Esophagus muscularis mucosa (tissue), 4 donors: Measurements from ENCODE around the gene RNASE7. TPM values are rescaled to one million over a fixed set of nuclear protein-coding genes. Genes with fewer than 3 reads are reported as not detected.
"Not testable (repeated sequence)": the region's sequence is repeated elsewhere in the genome, so short reads cannot be mapped to it uniquely, and the experiment has no call there.

ENCODE experiments used
- DNase-seq: peaks from one replicate; pipeline ENCODE4 v3.0.0-alpha.2; 2017; ENCODE audit errors: extremely low spot score
- H3K27ac ChIP-seq, 4 donors: fragments of 200-600 bp; sonication (generic); replicated peaks in 1 of 4; 1 replicate in 3 of 4; 2 replicates in 1 of 4; pipeline ENCODE4 v1.5.1; 2016 to 2019; ENCODE audit warnings: mild to moderate bottlenecking in 1 of 4
- H3K27me3 ChIP-seq, 4 donors: fragments of 200-600 bp; sonication (generic); one replicate each; pipeline versions ENCODE4 v1.5.1 to v1.6.0; 2016 to 2019
- H3K36me3 ChIP-seq, 4 donors: fragments of 200-600 bp; sonication (generic); one replicate each; pipeline ENCODE4 v1.5.1; 2016 to 2019
- H3K4me1 ChIP-seq, 4 donors: fragments of 200-600 bp; sonication (generic); one replicate each; pipeline ENCODE4 v1.5.1; 2016 to 2019
- H3K4me3 ChIP-seq, 4 donors: fragments of 200-600 bp; sonication (generic); 1 replicate in 2 of 4; 2 replicates in 2 of 4; pipeline ENCODE4 v1.5.1; 2016 to 2019; ENCODE audit warnings: mild to moderate bottlenecking in 4 of 4, moderate library complexity in 1 of 4
- H3K9me3 ChIP-seq, 4 donors: fragments of 200-600 bp; sonication (generic); 1 replicate in 3 of 4; 2 replicates in 1 of 4; pipeline ENCODE4 v1.5.1; 2016 to 2019
- CTCF ChIP-seq, 3 experiments: fragments of 200-600 bp in 2 of 3; fragments of 450-650 bp in 1 of 3; sonication (generic) in 2 of 3; IDR thresholded peaks; one replicate each; pipeline ENCODE4 v1.5.1; 2017 to 2019; ENCODE audit warnings: antibody characterized with exemption in 3 of 3, mild to moderate bottlenecking in 2 of 3, moderate library complexity in 1 of 3
- EP300 ChIP-seq: sonication (generic); formaldehyde crosslinking; IDR thresholded peaks from one replicate; pipeline ENCODE4 v1.6.1; 2017; ENCODE audit warnings: antibody characterized with exemption
- POLR2A ChIP-seq: fragments of 450-650 bp; IDR thresholded peaks from one replicate; pipeline ENCODE4 v1.6.1; 2017; ENCODE audit warnings: antibody characterized with exemption, moderate library complexity, mild to moderate bottlenecking, low read depth
- POLR2AphosphoS5 ChIP-seq, 2 donors: sonication (generic); formaldehyde crosslinking; IDR thresholded peaks; one replicate each; pipeline ENCODE4 v1.6.1; 2017; ENCODE audit warnings: antibody characterized with exemption in 2 of 2
- WGBS: methylation state at CpG from one replicate; pipeline ENCODE4 v1.1.5; 2018; 5-methylcytosine and 5-hydroxymethylcytosine counted together
- intact Hi-C: fragments of 100-400 bp; cut with DNase I; formaldehyde crosslinking; loops from one replicate; pipeline ENCODE4 v1.15.1; 2023
- total RNA-seq, 4 donors: library from RNA; depleted of rRNA; stranded (reverse); fragments of >200 nt; gene quantifications; one replicate each; pipeline versions ENCODE4 v1.1.0 to v1.2.1, GENCODE V29; 2016

Gene RNASE7
- total RNA-seq, 4 donors from 2014 or later = not detected

- DNase-seq = no peak
- WGBS = 42% methylated on average over 6 of the region's 6 CpGs
- Histone ChIP-seq H3K4me1 (no peaks in the 10 kb centered on the region), H3K27me3 (no peaks in the 10 kb centered on the region), H3K36me3 (peaks cover 34 to 39% (median 37%) of the 10 kb centered on the region in 4 donors), H3K27ac (no peak within 1 kb of the TSS), H3K9me3 (no peaks in the 10 kb centered on the region), H3K4me3 (no peak within 1 kb of the TSS)
- TF ChIP-seq POLR2A (no peak), EP300 (no peak), CTCF (IDR thresholded peaks at IDR 0.05) (no peak), POLR2AphosphoS5 (IDR thresholded peaks at IDR 0.05) (no peak)
- intact Hi-C loops = no loop called here
Measured at GRCh38 chr14:20998674-20999366, 43.3 kb upstream of the RNASE7 start, which contains the start of gene SLC39A2. Gene SLC39A2, plus strand, starts transcription at chr14:20999293. Its CDS starts 154 bp downstream, at chr14:20999447.

DNA sequence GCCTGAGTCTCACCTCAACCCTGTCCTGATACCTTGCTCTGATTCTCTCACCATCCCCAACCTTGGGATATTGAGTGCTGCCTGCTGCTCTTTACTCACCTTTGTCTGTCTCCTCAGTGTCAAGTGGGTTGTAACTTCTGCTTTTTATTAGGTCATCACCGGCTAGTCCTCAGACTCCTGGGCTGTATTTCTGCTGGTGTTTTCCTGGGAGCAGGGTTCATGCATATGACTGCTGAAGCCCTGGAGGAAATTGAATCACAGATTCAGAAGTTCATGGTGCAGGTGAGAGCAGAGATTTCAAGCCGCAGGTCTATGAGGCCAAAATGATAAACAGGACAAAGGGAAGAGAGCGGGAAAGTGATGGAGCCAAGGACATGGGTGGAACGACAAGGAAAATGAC lies 42.6 kb upstream of the RNASE7 start:
- 88% methylated on average over 4 of the region's 4 CpGs for WGBS
- no peak overlapping the region for H3K27ac ChIP-seq
- H3K4me1 ChIP-seq = no peaks in the 10 kb centered on the region
- DNase-seq = no peak
- H3K9me3 ChIP-seq = no peaks in the 10 kb centered on the region
- H3K27me3 ChIP-seq = no peaks in the 10 kb centered on the region
- TF ChIP-seq CTCF (IDR thresholded peaks at IDR 0.05) (no peak), POLR2AphosphoS5 (IDR thresholded peaks at IDR 0.05) (no peak), POLR2A (no peak), EP300 (no peak)
- peaks cover 26 to 32% (median 29%) of the 10 kb centered on the region in 4 donors for H3K36me3 ChIP-seq
- no peak overlapping the region for H3K4me3 ChIP-seq
- intact Hi-C loops = no loop called here

DNA sequence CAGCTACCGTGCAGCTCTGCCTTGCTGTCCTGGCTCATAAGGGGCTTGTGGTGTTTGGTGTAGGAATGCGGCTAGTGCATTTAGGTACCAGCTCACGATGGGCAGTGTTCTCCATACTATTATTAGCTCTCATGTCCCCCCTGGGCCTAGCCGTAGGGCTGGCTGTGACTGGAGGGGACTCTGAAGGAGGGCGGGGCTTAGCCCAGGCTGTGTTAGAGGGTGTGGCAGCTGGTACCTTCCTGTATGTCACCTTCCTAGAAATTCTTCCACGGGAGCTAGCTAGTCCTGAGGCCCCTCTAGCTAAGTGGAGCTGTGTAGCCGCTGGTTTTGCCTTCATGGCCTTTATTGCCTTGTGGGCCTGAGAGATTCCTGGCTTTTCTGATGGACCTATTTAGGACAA lies 40.9 kb upstream of the RNASE7 start:
- 69% methylated on average over 5 of the region's 7 CpGs for WGBS
- Histone ChIP-seq H3K4me3 (no peak overlapping the region), H3K36me3 (peaks cover 10 to 15% (median 13%) of the 10 kb centered on the region in 4 donors), H3K27me3 (no peaks in the 10 kb centered on the region), H3K9me3 (no peaks in the 10 kb centered on the region), H3K4me1 (no peaks in the 10 kb centered on the region), H3K27ac (no peak overlapping the region)
- no peak for DNase-seq
- no peak for TF ChIP-seq POLR2A
- TF ChIP-seq CTCF (IDR thresholded peaks at IDR 0.05) = no peak
- intact Hi-C loops = no loop called here

GRCh38 chr14:21003788-21004346 lies 38.3 kb upstream of the RNASE7 start:
- Histone ChIP-seq H3K4me3 (no peak overlapping the region), H3K27me3 (no peaks in the 10 kb centered on the region), H3K36me3 (no peaks in the 10 kb centered on the region), H3K9me3 (no peaks in the 10 kb centered on the region), H3K4me1 (no peaks in the 10 kb centered on the region), H3K27ac (no peak overlapping the region)
- intact Hi-C loops = no loop called here
- TF ChIP-seq POLR2AphosphoS5 (IDR thresholded peaks at IDR 0.05) (no peak), CTCF (IDR thresholded peaks at IDR 0.05) (no peak), POLR2A (no peak), EP300 (no peak)
- no peak for DNase-seq
- WGBS = 86% methylated on average over 14 of the region's 14 CpGs

GRCh38 chr14:21009721-21010120 lies 32.4 kb upstream of the RNASE7 start:
- H3K27ac ChIP-seq, H3K9me3 ChIP-seq, H3K27me3 ChIP-seq, H3K4me3 ChIP-seq, DNase-seq, H3K4me1 ChIP-seq, H3K36me3 ChIP-seq, intact Hi-C loops: not testable (repeated sequence)
- 90% methylated on average over 3 of the region's 3 CpGs for WGBS
